ENCODE results near the gene ADCY5. TPM values are rescaled to one million over a fixed set of nuclear protein-coding genes. Genes with fewer than 3 reads are reported as not detected.

Gene ADCY5
- total RNA-seq, 1 donor from 2014 or later: not detected

DNA sequence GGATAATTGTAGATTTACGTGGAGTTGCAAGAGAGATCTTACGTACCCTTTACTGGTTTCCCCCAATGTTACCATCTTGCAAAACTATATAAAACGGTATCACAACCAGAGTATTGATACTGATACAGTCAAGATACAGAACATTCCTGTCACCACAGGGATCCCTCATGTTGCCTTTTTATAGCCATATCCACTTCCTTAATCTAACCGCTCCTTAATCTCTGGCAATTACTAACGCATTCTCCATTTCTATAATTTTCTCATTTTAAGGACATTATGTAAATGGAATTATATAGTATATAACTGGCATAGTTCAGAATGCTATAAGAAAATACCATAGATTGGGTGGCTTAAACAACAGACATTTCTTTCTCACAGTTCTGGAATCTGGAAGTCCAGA lies 186.0 kb downstream of the ADCY5 start:
- Histone ChIP-seq H3K27me3 (ENCODE audit: control insufficient read depth, insufficient read depth, low read length) (no peaks in the 10 kb centered on the region), H3K36me3 (ENCODE audit: control insufficient read depth, insufficient read depth, low read length) (no peaks in the 10 kb centered on the region), H3K4me3 (ENCODE audit: low read depth, low read length) (no peak overlapping the region)
- FAIRE-seq (no peak), DNase-seq (ENCODE audit: low read depth) (no peak)
- TF ChIP-seq, protein P1, sequence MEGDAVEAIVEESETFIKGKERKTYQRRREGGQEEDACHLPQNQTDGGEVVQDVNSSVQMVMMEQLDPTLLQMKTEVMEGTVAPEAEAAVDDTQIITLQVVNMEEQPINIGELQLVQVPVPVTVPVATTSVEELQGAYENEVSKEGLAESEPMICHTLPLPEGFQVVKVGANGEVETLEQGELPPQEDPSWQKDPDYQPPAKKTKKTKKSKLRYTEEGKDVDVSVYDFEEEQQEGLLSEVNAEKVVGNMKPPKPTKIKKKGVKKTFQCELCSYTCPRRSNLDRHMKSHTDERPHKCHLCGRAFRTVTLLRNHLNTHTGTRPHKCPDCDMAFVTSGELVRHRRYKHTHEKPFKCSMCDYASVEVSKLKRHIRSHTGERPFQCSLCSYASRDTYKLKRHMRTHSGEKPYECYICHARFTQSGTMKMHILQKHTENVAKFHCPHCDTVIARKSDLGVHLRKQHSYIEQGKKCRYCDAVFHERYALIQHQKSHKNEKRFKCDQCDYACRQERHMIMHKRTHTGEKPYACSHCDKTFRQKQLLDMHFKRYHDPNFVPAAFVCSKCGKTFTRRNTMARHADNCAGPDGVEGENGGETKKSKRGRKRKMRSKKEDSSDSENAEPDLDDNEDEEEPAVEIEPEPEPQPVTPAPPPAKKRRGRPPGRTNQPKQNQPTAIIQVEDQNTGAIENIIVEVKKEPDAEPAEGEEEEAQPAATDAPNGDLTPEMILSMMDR (IDR thresholded peaks at IDR 0.05; ENCODE audit: insufficient read depth, low read length, severe bottlenecking): no peak

DNA sequence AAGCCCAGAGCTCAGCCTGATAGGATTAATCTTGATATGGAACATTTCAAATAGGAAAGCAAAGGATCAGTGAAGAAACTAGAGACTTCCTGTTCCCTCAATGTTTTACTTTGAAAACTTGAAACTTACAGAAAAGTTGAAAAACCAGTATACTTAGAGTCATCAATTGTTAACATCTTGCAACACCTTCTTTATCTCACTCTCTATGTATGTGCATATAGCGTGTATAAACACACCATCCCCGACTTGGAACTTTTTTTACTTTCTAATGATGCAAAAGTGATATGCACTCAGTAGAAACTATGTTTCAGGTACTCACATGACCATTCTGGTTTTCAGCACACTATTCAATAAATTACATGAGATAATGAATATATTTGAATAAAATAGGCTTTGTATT lies 186.7 kb downstream of the ADCY5 start:
- TF ChIP-seq, protein P1 (IDR thresholded peaks at IDR 0.05; ENCODE audit: insufficient read depth, low read length, severe bottlenecking): no peak
- Histone ChIP-seq H3K27me3 (ENCODE audit: control insufficient read depth, insufficient read depth, low read length) (no peaks in the 10 kb centered on the region), H3K4me3 (ENCODE audit: low read depth, low read length) (no peak overlapping the region), H3K36me3 (ENCODE audit: control insufficient read depth, insufficient read depth, low read length) (no peaks in the 10 kb centered on the region)
- peak; percentile 56 for DNase-seq (ENCODE audit: low read depth)
- no peak for FAIRE-seq

DNA sequence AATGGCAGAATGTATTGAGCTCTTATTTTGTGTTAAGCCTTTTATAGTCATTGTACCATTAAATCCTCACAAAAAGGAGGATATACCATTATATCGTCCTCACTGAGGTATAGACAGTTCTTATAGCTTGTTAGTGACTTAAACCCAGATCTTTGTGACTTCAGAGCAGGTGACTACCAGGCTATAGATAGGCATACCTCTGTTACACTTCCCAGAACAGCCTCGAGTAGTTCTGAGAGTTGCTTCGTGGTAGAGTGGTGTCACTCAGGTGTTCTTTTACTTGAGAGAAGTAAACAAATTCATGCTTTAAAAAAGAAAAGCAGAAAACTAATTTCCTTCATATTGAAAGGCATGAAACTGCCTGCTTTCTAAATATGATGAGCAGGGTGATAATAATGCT lies 187.2 kb downstream of the ADCY5 start:
- TF ChIP-seq, protein P1 (IDR thresholded peaks at IDR 0.05; ENCODE audit: insufficient read depth, low read length, severe bottlenecking): no peak
- H3K27me3 ChIP-seq (ENCODE audit: control insufficient read depth, insufficient read depth, low read length): no peaks in the 10 kb centered on the region
- FAIRE-seq: no peak
- no peak for DNase-seq (ENCODE audit: low read depth)
- H3K4me3 ChIP-seq (ENCODE audit: low read depth, low read length): no peak overlapping the region
- H3K36me3 ChIP-seq (ENCODE audit: control insufficient read depth, insufficient read depth, low read length): no peaks in the 10 kb centered on the region

DNA sequence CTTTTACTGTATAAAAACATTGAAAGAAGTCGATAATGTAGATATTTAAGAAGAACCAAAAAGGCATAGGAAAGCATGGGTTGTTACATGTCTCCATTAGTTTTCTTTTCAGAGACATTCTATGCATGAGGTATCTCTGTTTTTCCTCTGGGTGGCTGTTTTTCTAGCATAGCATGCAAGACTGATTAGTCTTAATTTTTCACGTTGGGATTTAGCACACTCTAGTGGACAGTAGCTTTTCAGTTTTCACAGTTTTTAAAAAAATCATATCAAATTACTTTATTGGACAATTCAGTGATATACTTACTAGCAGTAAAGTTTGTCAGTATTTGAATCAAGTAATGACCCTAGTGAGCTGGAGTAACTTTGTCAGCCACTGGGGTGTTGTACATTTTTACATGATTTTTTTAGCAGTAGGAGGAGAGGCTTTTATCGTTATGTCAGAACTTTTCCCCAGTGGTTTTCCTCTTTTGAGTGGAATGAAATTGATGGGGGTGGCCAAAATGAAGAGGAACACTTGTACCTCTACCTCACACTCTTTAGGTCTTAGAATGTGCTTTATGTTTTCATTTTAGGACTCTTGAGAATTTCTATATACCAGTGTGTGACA lies 190.0 kb downstream of the ADCY5 start:
- H3K4me3 ChIP-seq (ENCODE audit: low read depth, low read length): no peak overlapping the region
- DNase-seq (ENCODE audit: low read depth): peak; percentile 57
- no peaks in the 10 kb centered on the region for H3K36me3 ChIP-seq (ENCODE audit: control insufficient read depth, insufficient read depth, low read length)
- TF ChIP-seq, protein P1 (IDR thresholded peaks at IDR 0.05; ENCODE audit: insufficient read depth, low read length, severe bottlenecking): peak; percentile 35
- no peak for FAIRE-seq
- no peaks in the 10 kb centered on the region for H3K27me3 ChIP-seq (ENCODE audit: control insufficient read depth, insufficient read depth, low read length)

DNA sequence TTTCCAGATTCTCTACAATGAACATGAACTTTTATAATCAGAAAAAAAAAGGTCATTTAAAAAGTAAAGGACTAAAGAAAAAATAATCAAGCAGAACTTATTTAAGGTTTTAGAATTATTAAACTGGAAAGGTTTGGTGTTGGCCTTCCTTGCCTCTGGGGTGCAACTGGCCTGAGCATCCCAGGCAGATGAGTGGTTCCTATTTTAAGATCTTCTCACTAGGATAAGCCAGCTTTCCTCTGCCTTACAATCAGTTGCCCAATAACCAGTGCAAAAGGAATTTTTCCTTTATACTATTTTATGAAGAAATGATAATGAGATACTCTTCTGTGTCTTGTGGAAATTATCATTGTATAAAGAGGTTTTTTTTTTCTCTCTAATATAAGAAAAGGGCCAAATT lies 190.5 kb downstream of the ADCY5 start:
- DNase-seq (ENCODE audit: low read depth) (no peak), FAIRE-seq (no peak)
- TF ChIP-seq, protein P1 (IDR thresholded peaks at IDR 0.05; ENCODE audit: insufficient read depth, low read length, severe bottlenecking): no peak
- no peaks in the 10 kb centered on the region for H3K36me3 ChIP-seq (ENCODE audit: control insufficient read depth, insufficient read depth, low read length)
- no peak overlapping the region for H3K4me3 ChIP-seq (ENCODE audit: low read depth, low read length)
- H3K27me3 ChIP-seq (ENCODE audit: control insufficient read depth, insufficient read depth, low read length): no peaks in the 10 kb centered on the region

DNA sequence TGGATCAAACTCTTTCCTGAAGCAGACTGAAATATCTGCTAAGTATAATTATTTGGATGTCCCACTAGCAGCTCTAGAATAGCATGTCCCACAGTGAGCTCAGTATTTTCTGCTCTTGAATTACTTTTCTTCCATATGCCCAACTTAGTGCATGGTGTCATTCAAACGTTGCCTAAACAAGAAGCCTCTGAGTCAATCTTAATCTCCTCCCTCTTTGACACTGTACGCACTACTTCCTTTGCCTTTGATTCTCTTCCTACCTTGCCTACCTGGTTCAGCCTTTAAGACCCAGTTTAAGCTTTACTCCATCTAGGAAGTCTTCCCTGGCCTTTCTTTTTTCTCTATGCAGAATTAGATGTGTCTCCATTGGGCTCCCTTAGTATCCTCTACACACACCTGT lies 192.6 kb downstream of the ADCY5 start:
- H3K27me3 ChIP-seq (ENCODE audit: control insufficient read depth, insufficient read depth, low read length): no peaks in the 10 kb centered on the region
- peak; percentile 85 for DNase-seq (ENCODE audit: low read depth)
- H3K36me3 ChIP-seq (ENCODE audit: control insufficient read depth, insufficient read depth, low read length): no peaks in the 10 kb centered on the region
- no peak for FAIRE-seq
- H3K4me3 ChIP-seq (ENCODE audit: low read depth, low read length): no peak overlapping the region
- TF ChIP-seq, protein P1 (IDR thresholded peaks at IDR 0.05; ENCODE audit: insufficient read depth, low read length, severe bottlenecking): no peak

Data from bronchial epithelial cell (primary cell).